PC-9 (cell line): ENCODE measurements around the gene PAM16. TPM values are rescaled to one million over a fixed set of nuclear protein-coding genes. Genes with fewer than 3 reads are reported as not detected.

Experiments
- BruUV-seq: library from RNA; stranded (reverse); fragments of 400-500 nt; replicated peaks from 2 replicates; lab custom pipeline; 2021; lab: Mats Ljungman, UMichigan
- CTCF ChIA-PET: fragments of 300-600 bp; sonication (Branson Sonifier 250); formaldehyde crosslinking; loops from one replicate; lab custom pipeline; 2022; ENCODE audit warnings: antibody characterized with exemption; lab: Charles Lee
- POLR2A ChIA-PET: fragments of 300-600 bp; sonication (Branson Sonifier 250); formaldehyde crosslinking; loops from one replicate; lab custom pipeline; 2022; ENCODE audit warnings: antibody characterized with exemption; ENCODE audit not compliant: unreplicated experiment; lab: Charles Lee
- DNase-seq, 2 experiments: peaks; one replicate each; pipeline versions ENCODE4 v3.0.0 to v3.0.0-alpha.2; 2015 to 2022; ENCODE audit warnings: mixed read lengths in 1 of 2
- H2AFZ ChIP-seq: fragments of 200-600 bp; sonication (generic); 2 replicates; pipeline ENCODE4 v1.8.1; 2017; ENCODE audit warnings: antibody characterized with exemption
- H3F3A ChIP-seq: fragments of 200-600 bp; sonication (generic); 2 replicates; pipeline ENCODE4 v1.8.1; 2017; ENCODE audit warnings: antibody characterized with exemption, mild to moderate bottlenecking, low read depth; ENCODE audit not compliant: insufficient read depth
- H3K27ac ChIP-seq: fragments of 200-600 bp; sonication (generic); 2 replicates; pipeline ENCODE4 v1.6.1; 2016; ENCODE audit warnings: mixed run types
- H3K27me3 ChIP-seq: fragments of 200-600 bp; sonication (generic); 2 replicates; pipeline ENCODE4 v1.6.1; 2016; ENCODE audit warnings: low read depth, mixed run types; ENCODE audit not compliant: insufficient read depth
- H3K36me3 ChIP-seq: fragments of 200-600 bp; sonication (generic); 2 replicates; pipeline ENCODE4 v1.6.1; 2016; ENCODE audit warnings: low read depth, mixed run types
- H3K4me1 ChIP-seq: fragments of 200-600 bp; sonication (generic); replicated peaks from 2 replicates; pipeline ENCODE4 v1.6.1; 2016; ENCODE audit warnings: mixed run types; ENCODE audit not compliant: insufficient read depth
- H3K4me2 ChIP-seq: fragments of 200-600 bp; sonication (generic); 2 replicates; pipeline ENCODE4 v1.6.1; 2017; ENCODE audit warnings: mixed run types
- H3K4me3 ChIP-seq: fragments of 200-600 bp; sonication (generic); 2 replicates; pipeline ENCODE4 v1.6.1; 2016; ENCODE audit warnings: mixed run types
- H3K79me2 ChIP-seq: fragments of 200-600 bp; sonication (generic); 2 replicates; pipeline ENCODE4 v1.6.1; 2017; ENCODE audit warnings: low read depth, mixed run types
- H3K9me2 ChIP-seq: fragments of 200-600 bp; sonication (generic); 2 replicates; pipeline ENCODE4 v1.8.1; 2017; ENCODE audit warnings: mild to moderate bottlenecking; ENCODE audit not compliant: insufficient read depth
- H3K9me3 ChIP-seq: fragments of 200-600 bp; sonication (generic); 2 replicates; pipeline ENCODE4 v1.8.1; 2016; ENCODE audit warnings: low read depth; ENCODE audit not compliant: insufficient read depth
- H4K20me1 ChIP-seq: fragments of 200-600 bp; sonication (generic); 2 replicates; pipeline ENCODE4 v1.8.1; 2017; ENCODE audit not compliant: insufficient read depth
- CTCF ChIP-seq: fragments of 200-600 bp; sonication (generic); conservative IDR thresholded peaks from 2 replicates; pipeline ENCODE4 v1.6.1; 2017; ENCODE audit warnings: mixed run types, antibody characterized with exemption, mild to moderate bottlenecking, moderate library complexity
- EZH2 ChIP-seq: fragments of 200-600 bp; sonication (generic); IDR thresholded peaks from 2 replicates; pipeline ENCODE4 v1.8.0; 2017; ENCODE audit warnings: antibody characterized with exemption, low read depth
- intact Hi-C: fragments of 100-400 bp; cut with micrococcal nuclease; formaldehyde crosslinking; loops from one replicate; pipeline ENCODE4 v1.10.0; 2022; ENCODE audit not compliant: unreplicated experiment
- total RNA-seq: library from RNA; stranded (reverse); gene quantifications from 2 replicates; pipeline ENCODE4 v1.2.3, GENCODE V29; 2021

PAM16 gene
- total RNA-seq, 1 experiment from 2014 or later, result 95.9 TPM

GRCh38 chr16:4349332-4349731 lies 1.8 kb downstream of the PAM16 start:
- CTCF ChIA-PET, result interaction anchor here (0.7 kb wide), 1 partner anchor 24 kb away, joined by 13 read pairs; no protein-coding TSS in a partner anchor
- Histone ChIP-seq H4K20me1 (peaks cover 46% of the 10 kb centered on the region), H3K27me3 (no peaks in the 10 kb centered on the region), H3K36me3 (no peaks in the 10 kb centered on the region), H2AFZ (no peak overlapping the region), H3K9me3 (no peaks in the 10 kb centered on the region), H3K4me1 (peaks cover 32% of the 10 kb centered on the region), H3K9me2 (no peaks in the 10 kb centered on the region), H3K4me2 (peak overlapping the region; percentile 75; the same call in 1 of the 2 replicates), H3K4me3 (peak overlapping the region; percentile 89; the same call in 1 of the 2 replicates), H3K79me2 (peaks cover 55% of the 10 kb centered on the region), H3K27ac (no peak overlapping the region), H3F3A (peaks cover 44% of the 10 kb centered on the region; the same call in 1 of the 2 replicates)
- intact Hi-C loops, result no loop called here
- DNase-seq, result no peak
- TF ChIP-seq EZH2, result no peak
- no peak for TF ChIP-seq CTCF
- POLR2A ChIA-PET, result interaction anchor here (0.6 kb wide), 1 partner anchor 49 kb away, joined by 5 read pairs; no protein-coding TSS in a partner anchor
- BruUV-seq, result no TSS peak

GRCh38 chr16:4347765-4348509 lies 3.2 kb downstream of the PAM16 start:
- ChIA-PET CTCF (no interaction called here), POLR2A (no interaction called here)
- no TSS peak for BruUV-seq
- Histone ChIP-seq H3K79me2 (peaks cover 66% of the 10 kb centered on the region), H2AFZ (no peak overlapping the region), H3K36me3 (no peaks in the 10 kb centered on the region), H3K9me2 (no peaks in the 10 kb centered on the region), H3K4me1 (peaks cover 18% of the 10 kb centered on the region), H4K20me1 (peaks cover 53% of the 10 kb centered on the region), H3K27me3 (no peaks in the 10 kb centered on the region), H3F3A (peaks cover 35% of the 10 kb centered on the region; the same call in 1 of the 2 replicates), H3K9me3 (no peaks in the 10 kb centered on the region), H3K4me2 (no peak overlapping the region), H3K4me3 (no peak overlapping the region), H3K27ac (no peak overlapping the region)
- intact Hi-C loops, result no loop called here
- DNase-seq, result peak in 1 of 2 experiments; percentile 56
- no peak for TF ChIP-seq CTCF
- TF ChIP-seq EZH2, result no peak

- ChIA-PET POLR2A (no interaction called here), CTCF (interaction anchor here (0.6 to 1.2 kb wide), 2 partner anchors 31 to 704 kb away, joined by 4 to 5 read pairs; partner anchors contain the start of gene GLIS2)
- no peak overlapping the region for H2AFZ ChIP-seq
- DNase-seq, result no peak
- no peaks in the 10 kb centered on the region for H3K27me3 ChIP-seq
- no peak for TF ChIP-seq EZH2
- H3K9me2 ChIP-seq, result no peaks in the 10 kb centered on the region
- peaks cover 29% of the 10 kb centered on the region; the same call in 1 of the 2 replicates for H3F3A ChIP-seq
- no peak overlapping the region for H3K4me2 ChIP-seq
- H4K20me1 ChIP-seq, result peaks cover 62% of the 10 kb centered on the region
- intact Hi-C loops, result no loop called here
- no peaks in the 10 kb centered on the region for H3K9me3 ChIP-seq
- no peaks in the 10 kb centered on the region for H3K36me3 ChIP-seq
- H3K4me1 ChIP-seq, result peaks cover 16% of the 10 kb centered on the region
- no peak overlapping the region for H3K27ac ChIP-seq
- H3K79me2 ChIP-seq, result peaks cover 75% of the 10 kb centered on the region
- BruUV-seq, result no TSS peak
- no peak overlapping the region for H3K4me3 ChIP-seq
Measured at GRCh38 chr16:4347010-4347409, 4.1 kb downstream of the PAM16 start.
